HG03354 (cell line): Measurements from ENCODE around the gene ELAVL2.

Source experiments
- ATAC-seq: cut with Tn5 transposase; IDR thresholded peaks from one replicate; pipeline ENCODE4 v1.9.1; 2021; ENCODE audit warnings: mild to moderate bottlenecking; ENCODE audit not compliant: unreplicated experiment, poor library complexity, severe bottlenecking

The ELAVL2 gene

DNA sequence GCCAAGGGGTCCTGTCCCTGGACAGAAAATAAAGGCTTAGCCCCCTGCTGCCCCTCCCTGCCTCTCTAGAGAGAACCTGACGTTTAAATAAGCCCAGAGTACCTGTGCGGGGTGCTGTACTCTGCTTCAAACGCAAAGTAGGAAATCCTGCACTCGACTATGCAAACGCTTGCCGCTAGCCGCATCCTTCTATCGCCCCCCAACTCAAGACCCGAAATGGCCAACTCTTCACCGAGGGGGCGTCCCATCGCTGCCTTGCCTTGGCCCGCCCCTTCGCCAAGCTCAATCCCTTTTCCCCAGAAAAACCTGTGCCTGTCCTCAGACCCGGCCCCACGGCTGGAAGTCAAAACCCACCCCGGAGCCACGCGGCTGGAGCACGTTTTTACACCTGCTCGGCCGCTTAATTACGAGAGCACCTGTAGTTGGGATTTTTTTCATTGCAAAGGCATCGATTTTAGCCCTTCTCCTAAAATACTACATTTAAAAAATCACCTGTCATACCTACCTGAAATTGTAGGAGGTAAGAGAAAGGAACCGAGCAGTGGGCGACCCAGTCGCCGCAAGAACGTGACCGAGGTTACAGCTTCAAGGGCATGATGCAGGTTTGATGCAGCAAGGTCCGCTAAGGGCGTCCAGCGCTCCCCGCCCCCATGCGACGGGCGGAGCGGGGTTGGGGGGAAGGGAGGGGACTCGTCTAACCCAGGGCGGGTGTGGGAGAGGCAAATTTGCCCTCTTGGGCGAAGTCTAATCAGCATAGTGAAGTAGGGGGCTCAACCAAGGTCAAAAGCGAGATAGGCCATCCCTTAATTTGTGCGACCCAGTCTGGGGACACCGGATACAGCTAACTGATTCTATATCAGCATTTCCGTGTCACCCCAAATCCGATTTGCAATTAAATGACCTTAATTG lies 3.5 kb downstream of the ELAVL2 start:
- ATAC-seq: no peak

- ATAC-seq: no peak
These were observed 4.5 kb downstream of the ELAVL2 start for GRCh38 chr9:23821375-23822181.

DNA sequence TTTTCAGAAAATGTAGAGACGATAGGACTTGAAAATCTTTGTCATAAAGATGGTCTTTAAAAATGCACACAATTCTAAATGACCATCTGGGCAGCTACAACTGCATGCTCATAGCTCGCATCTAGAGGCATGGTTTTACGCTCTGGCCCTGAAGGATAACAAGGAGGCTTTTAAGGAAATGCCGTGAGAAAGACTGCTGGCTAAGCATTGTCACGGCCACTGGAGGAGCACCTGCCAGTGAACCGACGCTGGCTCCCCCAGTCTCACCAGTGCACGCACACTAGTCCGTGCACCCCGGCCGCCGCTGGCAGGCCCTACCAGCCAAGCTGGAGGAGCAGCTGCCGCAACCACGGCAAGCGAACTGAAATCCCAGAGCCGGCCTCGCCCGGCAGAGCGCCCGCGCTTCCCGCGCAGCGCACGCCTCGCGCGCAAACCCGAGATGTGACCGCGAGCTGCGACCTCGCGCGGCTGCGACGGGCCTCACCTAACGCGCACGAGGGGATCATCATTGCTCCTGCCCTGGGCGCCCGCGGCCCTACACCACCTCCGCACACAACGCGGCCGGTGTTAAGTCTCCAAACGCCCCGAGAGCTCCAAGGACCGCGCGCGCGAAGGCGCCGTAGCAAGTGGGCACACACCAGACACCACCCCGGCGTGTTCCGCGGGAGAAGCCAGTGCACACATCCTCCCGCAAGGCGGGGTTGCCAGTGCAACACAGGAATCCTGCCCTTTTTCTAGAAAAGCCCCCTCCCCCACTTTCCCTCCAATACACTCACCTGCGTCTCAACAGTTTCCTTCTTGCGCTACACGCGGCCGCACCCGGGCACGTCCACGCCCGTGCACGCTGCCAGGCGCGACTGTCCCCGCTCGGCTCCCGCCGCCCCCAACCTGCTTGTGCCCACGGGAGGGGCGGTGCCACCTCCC lies 5.3 kb downstream of the ELAVL2 start:
- no peak for ATAC-seq

GRCh38 chr9:23819403-23819802 lies 6.6 kb downstream of the ELAVL2 start:
- no peak for ATAC-seq

DNA sequence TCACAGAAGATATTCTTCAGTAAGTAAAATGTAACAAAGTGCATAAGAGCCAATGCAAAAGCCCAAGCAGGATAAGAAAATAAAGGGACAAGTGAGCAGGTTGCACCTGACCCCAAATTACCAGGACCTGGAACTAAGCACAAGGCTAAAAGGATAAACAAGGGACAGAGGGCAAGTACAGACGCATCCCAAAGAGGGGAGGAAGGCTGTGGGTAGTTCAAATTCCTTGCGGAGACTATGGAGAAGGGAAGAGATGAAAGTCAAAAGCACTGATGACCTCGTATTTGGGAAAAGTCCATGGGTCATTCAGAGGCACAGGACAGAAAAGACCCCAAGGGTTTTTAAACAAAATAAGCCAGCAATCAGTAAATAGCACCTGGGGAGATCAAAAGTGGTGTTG lies 11.8 kb downstream of the ELAVL2 start:
- no peak for ATAC-seq

- ATAC-seq: no peak
These were observed 13.4 kb downstream of the ELAVL2 start for GRCh38 chr9:23812673-23813072.

DNA sequence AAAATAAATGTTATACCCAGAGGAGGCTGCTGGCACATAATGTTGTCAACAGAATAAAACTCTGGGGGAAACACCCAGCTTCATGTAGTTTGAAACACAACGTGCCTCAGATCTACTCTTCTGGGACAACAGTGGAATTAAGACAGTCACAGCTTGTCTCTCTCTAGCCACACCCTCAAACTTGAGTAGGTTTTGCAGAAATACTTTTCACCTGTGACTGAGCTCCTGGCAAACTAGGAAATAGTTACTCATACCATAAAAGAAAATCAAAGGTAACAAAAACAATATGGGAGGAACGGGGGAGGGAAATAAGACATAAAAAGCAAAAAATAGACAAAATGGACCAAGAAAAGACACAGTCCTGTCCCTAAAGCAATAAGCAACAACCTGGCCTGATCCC lies 14.4 kb downstream of the ELAVL2 start:
- ATAC-seq: no peak

- ATAC-seq: no peak
These were observed 22.8 kb downstream of the ELAVL2 start for GRCh38 chr9:23803216-23803615.

DNA sequence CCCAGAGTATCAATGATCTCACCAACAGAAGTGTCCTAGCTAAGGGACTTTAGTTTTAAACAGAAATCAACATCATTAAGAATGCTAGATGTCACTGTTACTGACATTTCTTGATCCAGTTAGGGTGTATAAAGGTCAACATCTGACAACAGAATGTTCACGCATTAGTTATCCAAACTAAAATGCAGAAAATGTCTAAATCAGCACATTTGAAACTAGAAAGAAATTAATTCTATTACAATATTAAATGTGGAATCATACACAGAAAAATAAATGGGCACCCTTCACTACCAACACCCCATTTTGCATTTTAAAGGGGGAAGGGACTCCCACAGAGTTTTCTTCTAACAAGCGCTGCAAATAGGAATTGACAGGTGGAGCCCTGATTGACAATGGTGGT lies 24.5 kb downstream of the ELAVL2 start:
- no peak for ATAC-seq

GRCh38 chr9:23799521-23799920 lies 26.5 kb downstream of the ELAVL2 start:
- ATAC-seq: no peak

GRCh38 chr9:23798325-23798724 lies 27.7 kb downstream of the ELAVL2 start:
- ATAC-seq: no peak

- no peak for ATAC-seq
These were observed 29.8 kb downstream of the ELAVL2 start for GRCh38 chr9:23796209-23796608.

GRCh38 chr9:23790351-23791260 lies 35.4 kb downstream of the ELAVL2 start:
- no peak for ATAC-seq

DNA sequence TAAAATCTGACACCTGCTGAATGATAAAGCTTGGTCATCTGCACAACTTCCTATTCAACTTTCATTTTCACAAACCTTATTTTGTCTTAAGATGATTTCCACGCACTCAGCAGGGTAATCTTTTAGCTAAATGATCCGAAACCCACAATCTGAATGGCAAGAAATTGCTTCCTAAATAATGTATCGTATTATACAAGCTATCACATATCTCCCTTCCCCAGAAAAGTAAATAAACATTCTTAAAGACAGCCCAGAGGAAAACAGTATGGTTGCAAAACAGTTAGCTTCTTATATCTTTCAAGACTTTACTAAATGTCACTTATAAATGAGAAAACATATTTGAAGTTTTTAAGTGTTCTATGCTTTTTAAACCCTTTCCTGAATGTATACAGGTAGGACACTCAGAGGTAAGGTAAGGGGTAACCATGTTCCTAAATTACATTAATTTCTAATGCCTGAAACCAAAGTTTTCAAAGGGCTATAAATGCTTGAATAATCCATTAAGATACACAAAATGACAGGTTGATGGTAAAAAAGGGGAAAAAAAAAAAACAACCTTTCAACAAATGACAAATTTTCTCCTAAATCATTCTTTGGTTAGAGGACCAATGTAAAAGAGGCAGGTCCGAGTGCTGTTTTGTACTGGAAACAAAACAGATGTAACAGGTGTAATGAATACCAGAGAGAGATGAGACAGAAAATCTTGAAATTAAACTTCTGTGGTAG lies 36.3 kb downstream of the ELAVL2 start:
- ATAC-seq: no peak

DNA sequence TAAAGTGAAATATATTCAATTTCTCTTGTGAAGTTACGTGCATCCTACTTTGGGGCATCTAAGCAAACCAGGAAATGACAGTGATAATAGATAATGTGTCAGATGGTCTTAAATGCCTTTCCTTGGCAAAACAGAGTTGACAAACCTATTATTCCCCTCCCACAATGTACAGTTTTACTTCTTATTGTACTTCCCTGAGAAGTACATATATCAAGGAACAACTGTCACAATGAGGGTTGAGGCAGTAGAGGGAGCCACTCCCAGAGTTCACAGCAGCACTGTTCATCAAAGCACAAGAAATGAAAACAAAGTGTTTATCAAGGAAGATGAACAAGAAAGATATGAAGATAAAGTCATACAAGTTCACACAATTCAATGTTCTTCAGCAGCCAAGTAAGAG lies 41.1 kb downstream of the ELAVL2 start:
- no peak for ATAC-seq

GRCh38 chr9:23783509-23783908 lies 42.5 kb downstream of the ELAVL2 start:
- no peak for ATAC-seq

GRCh38 chr9:23779220-23779619 lies 46.8 kb downstream of the ELAVL2 start:
- no peak for ATAC-seq

- no peak for ATAC-seq
These were observed 48.7 kb downstream of the ELAVL2 start for GRCh38 chr9:23777328-23777727.
